OCI-LY3 (cell line): ENCODE measurements around the gene ITSN1.
A peak's percentile ranks its signal among the peaks of the same experiment; 100 is the strongest.

Experiments used
- H2AFZ ChIP-seq: fragments of 200-600, 300-600 bp; shearing (Covaris generic); 2 replicates; pipeline ENCODE4 v1.6.0; 2014; ENCODE audit warnings: antibody characterized with exemption, low read depth, low read length
- H3K27ac ChIP-seq: fragments of 200-600, 300-600 bp; sonication (generic); 2 replicates; pipeline ENCODE4 v1.5.1; 2014; ENCODE audit warnings: mild to moderate bottlenecking, low read length, moderate library complexity, mixed read lengths
- H3K27me3 ChIP-seq: fragments of 200-600, 300-600 bp; sonication (generic); 2 replicates; pipeline ENCODE4 v1.6.1; 2014; ENCODE audit warnings: low read depth, low read length, mixed read lengths
- H3K36me3 ChIP-seq: fragments of 200-600, 300-600 bp; sonication (generic); replicated peaks from 2 replicates; pipeline ENCODE3; 2014; ENCODE audit warnings: low read depth, low read length, mixed read lengths
- H3K4me1 ChIP-seq: fragments of 300-600, 200-600 bp; sonication (generic); 2 replicates; pipeline ENCODE4 v1.6.1; 2014; ENCODE audit warnings: low read length, mixed read lengths
- H3K4me2 ChIP-seq: fragments of 200-600, 300-600 bp; sonication (generic); 2 replicates; pipeline ENCODE4 v1.6.1; 2014; ENCODE audit warnings: low read length, mixed read lengths
- H3K4me3 ChIP-seq: fragments of 300-600, 200-600 bp; sonication (generic); 2 replicates; pipeline ENCODE4 v1.5.1; 2014; ENCODE audit warnings: antibody characterized with exemption, mild to moderate bottlenecking, low read length, moderate library complexity
- H3K79me2 ChIP-seq: fragments of 300-600, 200-600 bp; shearing (Covaris generic); 2 replicates; pipeline ENCODE4 v1.6.1; 2014; ENCODE audit warnings: mild to moderate bottlenecking, low read length, mixed read lengths
- H3K9ac ChIP-seq: fragments of 300-600, 200-600 bp; shearing (Covaris generic); 2 replicates; pipeline ENCODE4 v1.6.0; 2014; ENCODE audit warnings: mild to moderate bottlenecking, low read length, moderate library complexity
- H3K9me3 ChIP-seq: fragments of 200-600, 300-600 bp; shearing (Covaris generic); 2 replicates; pipeline ENCODE4 v1.6.1; 2014; ENCODE audit warnings: low read length, mixed read lengths; ENCODE audit not compliant: insufficient read depth
- H4K20me1 ChIP-seq: fragments of 200-600, 300-600 bp; sonication (generic); 2 replicates; pipeline ENCODE4 v1.6.1; 2016; ENCODE audit warnings: low read length, mixed read lengths; ENCODE audit not compliant: insufficient read depth
- CTCF ChIP-seq: fragments of 200-600, 300-600 bp; sonication (generic); IDR thresholded peaks from 2 replicates; pipeline ENCODE4 v1.5.1; 2014; ENCODE audit warnings: antibody characterized with exemption, low read length, low read depth
- EZH2phosphoT487 ChIP-seq: fragments of 200-600 bp; shearing (Covaris generic); IDR thresholded peaks from 2 replicates; pipeline ENCODE4 v1.6.1; 2018; ENCODE audit warnings: antibody characterized with exemption, mixed run types, low read depth

Gene ITSN1

GRCh38 chr21:33897739-33898138, 255.4 kb downstream of the ITSN1 start:
- Histone ChIP-seq H3K4me2 (no peak overlapping the region), H3K27me3 (no peaks in the 10 kb centered on the region), H3K9me3 (no peaks in the 10 kb centered on the region), H3K36me3 (peaks cover 7% of the 10 kb centered on the region), H2AFZ (no peak overlapping the region), H3K4me3 (no peak overlapping the region), H4K20me1 (no peaks in the 10 kb centered on the region), H3K4me1 (no peaks in the 10 kb centered on the region), H3K79me2 (no peaks in the 10 kb centered on the region), H3K9ac (no peak overlapping the region), H3K27ac (no peak overlapping the region)
- no peak for TF ChIP-seq EZH2phosphoT487
- no peak for TF ChIP-seq CTCF

GRCh38 chr21:33898586-33898985, 256.3 kb downstream of the ITSN1 start:
- no peak for TF ChIP-seq EZH2phosphoT487
- TF ChIP-seq CTCF = no peak
- Histone ChIP-seq H3K4me3 (no peak overlapping the region), H2AFZ (no peak overlapping the region), H3K9ac (no peak overlapping the region), H3K79me2 (no peaks in the 10 kb centered on the region), H3K36me3 (peaks cover 7% of the 10 kb centered on the region), H3K27me3 (no peaks in the 10 kb centered on the region), H3K4me2 (no peak overlapping the region), H3K27ac (no peak overlapping the region), H4K20me1 (no peaks in the 10 kb centered on the region), H3K4me1 (no peaks in the 10 kb centered on the region), H3K9me3 (no peaks in the 10 kb centered on the region)

GRCh38 chr21:33899199-33899598, 256.9 kb downstream of the ITSN1 start:
- Histone ChIP-seq H3K79me2 (no peaks in the 10 kb centered on the region), H2AFZ (no peak overlapping the region), H3K36me3 (peaks cover 7% of the 10 kb centered on the region), H4K20me1 (no peaks in the 10 kb centered on the region), H3K27ac (no peak overlapping the region), H3K9ac (no peak overlapping the region), H3K4me3 (no peak overlapping the region), H3K9me3 (no peaks in the 10 kb centered on the region), H3K4me2 (no peak overlapping the region), H3K4me1 (no peaks in the 10 kb centered on the region), H3K27me3 (no peaks in the 10 kb centered on the region)
- TF ChIP-seq EZH2phosphoT487 (no peak), CTCF (no peak)

- H3K4me3 ChIP-seq = no peak overlapping the region
- H3K79me2 ChIP-seq = no peaks in the 10 kb centered on the region
- TF ChIP-seq EZH2phosphoT487 (no peak), CTCF (peak; percentile 36)
- no peaks in the 10 kb centered on the region for H3K27me3 ChIP-seq
- no peak overlapping the region for H3K4me2 ChIP-seq
- no peaks in the 10 kb centered on the region for H4K20me1 ChIP-seq
- no peak overlapping the region for H3K9ac ChIP-seq
- no peaks in the 10 kb centered on the region for H3K4me1 ChIP-seq
- H2AFZ ChIP-seq = no peak overlapping the region
- peaks cover 15% of the 10 kb centered on the region for H3K36me3 ChIP-seq
- H3K9me3 ChIP-seq = no peaks in the 10 kb centered on the region
- no peak overlapping the region for H3K27ac ChIP-seq
Observed at GRCh38 chr21:33901412-33902288, 259.3 kb downstream of the ITSN1 start.
